ENCODE measurements around the gene SLC7A8.

The SLC7A8 gene

DNA sequence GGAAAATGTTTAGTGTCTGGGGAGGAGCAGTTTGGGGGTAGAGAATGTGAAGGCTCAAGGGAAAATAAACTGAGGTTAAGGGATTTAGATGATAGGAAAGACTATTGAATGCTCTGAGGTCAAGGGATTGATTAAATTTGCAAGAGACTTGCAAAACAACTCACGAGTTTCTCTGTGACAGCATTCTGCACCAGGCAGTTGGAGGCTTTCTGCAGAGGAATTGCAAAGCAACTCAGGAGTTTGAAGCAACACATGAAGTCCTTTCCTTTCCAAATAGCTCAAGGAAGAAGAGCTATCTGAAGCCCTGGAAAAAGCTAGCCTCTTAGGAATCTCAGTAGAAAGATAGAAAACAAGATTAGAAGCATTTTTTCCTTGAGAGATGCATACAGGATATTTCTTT, 23.9 kb downstream of the SLC7A8 start:
- no peak for DNase-seq (ENCODE audit: low read depth)
- TF ChIP-seq, protein P1, sequence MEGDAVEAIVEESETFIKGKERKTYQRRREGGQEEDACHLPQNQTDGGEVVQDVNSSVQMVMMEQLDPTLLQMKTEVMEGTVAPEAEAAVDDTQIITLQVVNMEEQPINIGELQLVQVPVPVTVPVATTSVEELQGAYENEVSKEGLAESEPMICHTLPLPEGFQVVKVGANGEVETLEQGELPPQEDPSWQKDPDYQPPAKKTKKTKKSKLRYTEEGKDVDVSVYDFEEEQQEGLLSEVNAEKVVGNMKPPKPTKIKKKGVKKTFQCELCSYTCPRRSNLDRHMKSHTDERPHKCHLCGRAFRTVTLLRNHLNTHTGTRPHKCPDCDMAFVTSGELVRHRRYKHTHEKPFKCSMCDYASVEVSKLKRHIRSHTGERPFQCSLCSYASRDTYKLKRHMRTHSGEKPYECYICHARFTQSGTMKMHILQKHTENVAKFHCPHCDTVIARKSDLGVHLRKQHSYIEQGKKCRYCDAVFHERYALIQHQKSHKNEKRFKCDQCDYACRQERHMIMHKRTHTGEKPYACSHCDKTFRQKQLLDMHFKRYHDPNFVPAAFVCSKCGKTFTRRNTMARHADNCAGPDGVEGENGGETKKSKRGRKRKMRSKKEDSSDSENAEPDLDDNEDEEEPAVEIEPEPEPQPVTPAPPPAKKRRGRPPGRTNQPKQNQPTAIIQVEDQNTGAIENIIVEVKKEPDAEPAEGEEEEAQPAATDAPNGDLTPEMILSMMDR (conservative IDR thresholded peaks at IDR 0.05; ENCODE audit: low read depth, low read length): no peak
- H3K4me3 ChIP-seq (ENCODE audit: low read length): no peak overlapping the region

GRCh38 chr14:23158779-23159178, 24.7 kb downstream of the SLC7A8 start:
- H3K4me3 ChIP-seq (ENCODE audit: low read length): no peak overlapping the region
- no peak for DNase-seq (ENCODE audit: low read depth)
- TF ChIP-seq, protein P1 (conservative IDR thresholded peaks at IDR 0.05; ENCODE audit: low read depth, low read length): no peak

- peak; percentile 91 for DNase-seq (ENCODE audit: low read depth)
- H3K4me3 ChIP-seq (ENCODE audit: low read length): no peak overlapping the region
- TF ChIP-seq, protein P1 (conservative IDR thresholded peaks at IDR 0.05; ENCODE audit: low read depth, low read length): no peak
Observed at GRCh38 chr14:23154964-23155587, 28.4 kb downstream of the SLC7A8 start.

DNA sequence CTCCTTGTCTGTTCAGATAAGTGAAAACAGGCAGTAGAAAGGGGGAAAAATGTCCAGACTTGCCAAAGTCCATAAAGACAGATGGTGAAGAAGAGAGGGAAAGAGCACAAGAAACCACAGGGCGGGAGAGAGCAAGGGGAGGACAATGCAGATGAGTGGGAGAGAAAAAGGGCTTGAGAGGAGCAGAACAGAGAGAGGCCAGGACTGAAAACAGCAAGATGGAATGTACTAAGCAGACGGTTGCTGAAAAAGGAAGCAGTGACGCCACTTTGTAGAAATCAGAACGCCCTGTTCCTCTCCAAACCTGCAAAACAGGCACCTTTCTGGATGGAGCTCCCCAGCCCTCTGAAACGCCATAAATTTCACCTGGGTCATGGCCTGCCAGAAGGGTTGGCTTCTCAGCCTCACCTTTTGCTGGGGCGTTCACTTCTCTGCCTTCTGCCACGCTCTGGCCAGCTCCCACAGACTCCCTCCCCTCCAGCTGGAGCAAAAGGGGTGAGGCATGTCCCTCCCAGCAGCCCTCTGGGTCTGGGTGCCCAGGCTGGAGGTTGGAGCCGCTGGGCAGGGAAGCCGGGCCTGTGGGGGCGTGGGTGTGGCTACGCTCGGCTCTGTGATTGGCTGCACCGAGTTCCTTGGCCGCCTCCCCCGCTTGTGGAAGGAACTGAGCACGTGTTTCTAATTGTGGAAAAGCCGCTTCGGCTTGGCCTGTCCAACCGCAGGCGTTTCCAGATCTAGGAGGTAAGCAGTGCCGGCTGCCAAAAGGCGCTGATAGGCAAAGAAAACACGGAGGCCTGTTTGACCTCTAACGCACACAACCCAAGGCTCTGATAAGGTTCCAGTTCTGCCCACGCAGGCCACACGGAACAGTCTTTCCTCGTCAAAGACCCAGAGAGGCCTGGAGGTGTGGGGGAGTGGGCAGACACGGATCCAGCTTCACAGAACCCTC, 29.3 kb downstream of the SLC7A8 start:
- no peak overlapping the region for H3K4me3 ChIP-seq (ENCODE audit: low read length)
- peak; percentile 73 for DNase-seq (ENCODE audit: low read depth)
- TF ChIP-seq, protein P1 (conservative IDR thresholded peaks at IDR 0.05; ENCODE audit: low read depth, low read length): no peak

- TF ChIP-seq, protein P1 (conservative IDR thresholded peaks at IDR 0.05; ENCODE audit: low read depth, low read length): no peak
- DNase-seq (ENCODE audit: low read depth): no peak
- H3K4me3 ChIP-seq (ENCODE audit: low read length): no peak overlapping the region
Observed at GRCh38 chr14:23151342-23151741, 32.1 kb downstream of the SLC7A8 start.

DNA sequence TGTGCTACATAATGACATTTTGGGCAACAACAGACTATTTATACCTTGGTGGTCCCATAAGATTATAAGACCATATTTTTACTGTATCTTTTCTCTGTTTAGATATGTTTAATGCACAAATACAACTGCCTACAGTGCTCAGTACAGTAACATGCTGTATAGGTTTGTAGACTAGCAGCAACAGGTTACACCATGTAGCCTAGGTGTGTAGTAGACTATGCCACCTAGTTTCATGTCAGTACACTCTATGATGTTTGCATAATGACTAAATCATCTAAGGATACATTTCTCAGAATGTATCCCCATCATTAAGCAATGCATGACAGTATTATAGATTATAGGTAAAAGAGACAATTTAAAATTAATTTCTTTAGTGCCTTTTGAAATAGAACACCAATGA, 33.7 kb downstream of the SLC7A8 start:
- no peak for DNase-seq (ENCODE audit: low read depth)
- H3K4me3 ChIP-seq (ENCODE audit: low read length): no peak overlapping the region
- TF ChIP-seq, protein P1 (conservative IDR thresholded peaks at IDR 0.05; ENCODE audit: low read depth, low read length): no peak
